Measurements from ENCODE around the gene C19orf85. TPM values are rescaled to one million over a fixed set of nuclear protein-coding genes. Genes with fewer than 3 reads are reported as not detected.

Gene C19orf85
- polyA plus RNA-seq, 2 of the 4 experiments (the other 2 are of a cell fraction): not detected

GRCh38 chr19:55503502-55504251, 39.1 kb upstream of the C19orf85 start:
- TF ChIP-seq E2F6 (IDR thresholded peaks at IDR 0.05; ENCODE audit: borderline replicate concordance, low read depth): peak; percentile 100
- TF ChIP-seq EP300 (IDR thresholded peaks at IDR 0.05): no peak
- no peak for TF ChIP-seq ESRRA (IDR thresholded peaks at IDR 0.05; ENCODE audit: borderline replicate concordance, low read length)
- TF ChIP-seq KDM5A (IDR thresholded peaks at IDR 0.05): no peak
- TF ChIP-seq POLR2AphosphoS2 (conservative IDR thresholded peaks at IDR 0.05; ENCODE audit: low read length): no peak
- peak; percentile 48; the same call in 1 of the 2 replicates for TF ChIP-seq MYC (IDR thresholded peaks at IDR 0.05; ENCODE audit: borderline replicate concordance, low read length)
- peak; percentile 81; the same call in 1 of the 2 replicates for TF ChIP-seq RNF2 (IDR thresholded peaks at IDR 0.05; ENCODE audit: borderline replicate concordance, low read depth)
- TF ChIP-seq RARB (CRISPR knock-in tag; IDR thresholded peaks at IDR 0.05): no peak
- TF ChIP-seq, protein P1, sequence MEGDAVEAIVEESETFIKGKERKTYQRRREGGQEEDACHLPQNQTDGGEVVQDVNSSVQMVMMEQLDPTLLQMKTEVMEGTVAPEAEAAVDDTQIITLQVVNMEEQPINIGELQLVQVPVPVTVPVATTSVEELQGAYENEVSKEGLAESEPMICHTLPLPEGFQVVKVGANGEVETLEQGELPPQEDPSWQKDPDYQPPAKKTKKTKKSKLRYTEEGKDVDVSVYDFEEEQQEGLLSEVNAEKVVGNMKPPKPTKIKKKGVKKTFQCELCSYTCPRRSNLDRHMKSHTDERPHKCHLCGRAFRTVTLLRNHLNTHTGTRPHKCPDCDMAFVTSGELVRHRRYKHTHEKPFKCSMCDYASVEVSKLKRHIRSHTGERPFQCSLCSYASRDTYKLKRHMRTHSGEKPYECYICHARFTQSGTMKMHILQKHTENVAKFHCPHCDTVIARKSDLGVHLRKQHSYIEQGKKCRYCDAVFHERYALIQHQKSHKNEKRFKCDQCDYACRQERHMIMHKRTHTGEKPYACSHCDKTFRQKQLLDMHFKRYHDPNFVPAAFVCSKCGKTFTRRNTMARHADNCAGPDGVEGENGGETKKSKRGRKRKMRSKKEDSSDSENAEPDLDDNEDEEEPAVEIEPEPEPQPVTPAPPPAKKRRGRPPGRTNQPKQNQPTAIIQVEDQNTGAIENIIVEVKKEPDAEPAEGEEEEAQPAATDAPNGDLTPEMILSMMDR (IDR thresholded peaks at IDR 0.05): peak; percentile 95
- peak; percentile 35; the same call in 1 of the 2 replicates for TF ChIP-seq TP53 (CRISPR knock-in tag; IDR thresholded peaks at IDR 0.05)
- peak; percentile 100 for TF ChIP-seq MAX (IDR thresholded peaks at IDR 0.05)
- peak; percentile 84 for TF ChIP-seq SMC3 (IDR thresholded peaks at IDR 0.05)
- TF ChIP-seq RAD21 (conservative IDR thresholded peaks at IDR 0.05 in 1 of 2, IDR thresholded peaks at IDR 0.05 in 1 of 2): peak; percentile 93 to 94
- peak; percentile 74 for TF ChIP-seq BHLHE40 (IDR thresholded peaks at IDR 0.05; ENCODE audit: low read depth, low read length)
- TF ChIP-seq RFX5 (IDR thresholded peaks at IDR 0.05): peak; percentile 99
- TF ChIP-seq USF2 (IDR thresholded peaks at IDR 0.05): peak; percentile 57
- ChIA-PET POLR2A (interaction anchor here (0.6 to 2.2 kb wide), 16 partner anchors 9 to 362 kb away, joined by 3 to 10 read pairs (median 4); partner anchors contain the start of genes FIZ1, NAT14, UBE2S and ZNF524), CTCF (interaction anchor here (0.6 to 15.3 kb wide), 80 partner anchors 11 to 1025 kb away, joined by 3 to 363 read pairs (median 5); partner anchors contain the start of genes FIZ1, ISOC2, NAT14 and SSC5D)
- DNase-seq (ENCODE audit: low read depth in 1 of 2, low spot score in 1 of 2) (peak; percentile 95 to 96), FAIRE-seq (no peak), ATAC-seq (peak; percentile 82 to 92)
- peaks cover 9% of the 10 kb centered on the region; the same call in 1 of the 3 replicates for H3K9me3 ChIP-seq
- 33% methylated on average over 58 of the region's 64 CpGs for WGBS (ENCODE audit: missing lambda C conversion rate)
- H3K4me3 ChIP-seq: peak overlapping the region; percentile 31
- no peaks in the 10 kb centered on the region for H3K4me1 ChIP-seq
- H3K4me2 ChIP-seq: peak overlapping the region; percentile 76
- peak overlapping the region; percentile 50 to 75; a peak in 4 of 6 replicates for H3K27ac ChIP-seq

GRCh38 chr19:55503157-55503501, 38.6 kb upstream of the C19orf85 start:
- ChIA-PET CTCF (interaction anchor here (0.8 to 15.3 kb wide), 30 partner anchors 11 to 414 kb away, joined by 3 to 363 read pairs (median 12); partner anchors contain the start of genes FIZ1, NAT14, SSC5D and TMEM238), POLR2A (interaction anchor here (1.0 to 2.2 kb wide), 5 partner anchors 18 to 121 kb away, joined by 3 to 9 read pairs (median 7); partner anchors contain the start of genes NAT14, ZNF524, ZNF628 and ZNF784)
- Histone ChIP-seq H3K9me3 (peaks cover 9% of the 10 kb centered on the region; the same call in 1 of the 3 replicates), H3K4me3 (no peak overlapping the region), H3K4me2 (no peak overlapping the region; the same call in 2 of the 3 replicates), H3K4me1 (no peaks in the 10 kb centered on the region), H3K27ac (no peak overlapping the region)
- FAIRE-seq: no peak
- DNase-seq (ENCODE audit: low read depth in 1 of 2, low spot score in 1 of 2): no peak
- ATAC-seq: no peak
- WGBS (ENCODE audit: missing lambda C conversion rate): 95% methylated on average over 17 of the region's 17 CpGs
- no peak for TF ChIP-seq SMC3 (IDR thresholded peaks at IDR 0.05)
- TF ChIP-seq POLR2A (IDR thresholded peaks at IDR 0.05; ENCODE audit: low read length): no peak
- no peak for TF ChIP-seq BCL3 (IDR thresholded peaks at IDR 0.05)
- TF ChIP-seq, protein P2, sequence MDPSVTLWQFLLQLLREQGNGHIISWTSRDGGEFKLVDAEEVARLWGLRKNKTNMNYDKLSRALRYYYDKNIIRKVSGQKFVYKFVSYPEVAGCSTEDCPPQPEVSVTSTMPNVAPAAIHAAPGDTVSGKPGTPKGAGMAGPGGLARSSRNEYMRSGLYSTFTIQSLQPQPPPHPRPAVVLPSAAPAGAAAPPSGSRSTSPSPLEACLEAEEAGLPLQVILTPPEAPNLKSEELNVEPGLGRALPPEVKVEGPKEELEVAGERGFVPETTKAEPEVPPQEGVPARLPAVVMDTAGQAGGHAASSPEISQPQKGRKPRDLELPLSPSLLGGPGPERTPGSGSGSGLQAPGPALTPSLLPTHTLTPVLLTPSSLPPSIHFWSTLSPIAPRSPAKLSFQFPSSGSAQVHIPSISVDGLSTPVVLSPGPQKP (IDR thresholded peaks at IDR 0.05; ENCODE audit: low read depth, low read length): no peak
- no peak for TF ChIP-seq ZNF302 (CRISPR knock-in tag; IDR thresholded peaks at IDR 0.05)
- TF ChIP-seq JUNB (IDR thresholded peaks at IDR 0.05): no peak
- no peak for TF ChIP-seq NR3C1 (IDR thresholded peaks at IDR 0.05)
- TF ChIP-seq FOXS1 (CRISPR knock-in tag; IDR thresholded peaks at IDR 0.05): no peak
- no peak for TF ChIP-seq JUN (IDR thresholded peaks at IDR 0.05)
- TF ChIP-seq USF2 (IDR thresholded peaks at IDR 0.05): no peak
- no peak for TF ChIP-seq PBX3 (IDR thresholded peaks at IDR 0.05)
- TF ChIP-seq KDM1A (IDR thresholded peaks at IDR 0.05; ENCODE audit: low read depth): no peak
- TF ChIP-seq ZSCAN20 (CRISPR knock-in tag; IDR thresholded peaks at IDR 0.05): no peak
- no peak for TF ChIP-seq E2F6 (IDR thresholded peaks at IDR 0.05; ENCODE audit: borderline replicate concordance, low read depth)
